HL-60 (cell line): ENCODE data around the gene C1orf21.

Source experiments
- DNase-seq, 2 experiments: peaks; one replicate each; pipeline ENCODE4 v3.0.0-alpha.2; 2010 to 2020; ENCODE audit warnings: low read depth in 1 of 2, low spot score in 1 of 2
- H3K27ac ChIP-seq: fragments of 250-450 bp; sonication (Bioruptor Pico); replicated peaks from 2 replicates; pipeline ENCODE4 v1.5.1; 2020; ENCODE audit warnings: mild to moderate bottlenecking, moderate library complexity
- H3K27me3 ChIP-seq: fragments of 250-450 bp; sonication (Bioruptor Pico); 2 replicates; pipeline ENCODE4 v1.5.1; 2021; ENCODE audit warnings: mild to moderate bottlenecking, moderate library complexity; ENCODE audit not compliant: insufficient read depth, poor library complexity, severe bottlenecking
- H3K4me3 ChIP-seq: replicated peaks from 2 replicates; pipeline ENCODE4 v1.5.1; 2011; ENCODE audit warnings: mild to moderate bottlenecking, control low read depth, low read length; ENCODE audit not compliant: insufficient read depth
- GABPA ChIP-seq: IDR thresholded peaks from 2 replicates; pipeline ENCODE4 v1.6.1; 2012; ENCODE audit warnings: low read depth
- POLR2AphosphoS5 ChIP-seq: IDR thresholded peaks from 2 replicates; pipeline ENCODE4 v1.6.1; 2012; ENCODE audit warnings: low read depth
- SPI1 ChIP-seq: IDR thresholded peaks from 2 replicates; pipeline ENCODE4 v1.6.1; 2012; ENCODE audit warnings: low read depth, mild to moderate bottlenecking, borderline replicate concordance
- TF ChIP-seq, protein P1 (sequence below): IDR thresholded peaks from one replicate; pipeline ENCODE4 v1.5.1; 2011; ENCODE audit warnings: low read length, control low read depth, inconsistent platforms; ENCODE audit not compliant: insufficient read depth
- TF ChIP-seq, protein P2 (sequence below): IDR thresholded peaks from 2 replicates; pipeline ENCODE4 v1.6.1; 2012; ENCODE audit warnings: low read depth; ENCODE audit not compliant: insufficient replicate concordance

C1orf21 gene

GRCh38 chr1:184442260-184442659, 55.4 kb downstream of the C1orf21 start:
- no peak overlapping the region for H3K27ac ChIP-seq
- no peak for DNase-seq
- no peak overlapping the region for H3K4me3 ChIP-seq
- H3K27me3 ChIP-seq, result no peaks in the 10 kb centered on the region
- TF ChIP-seq, protein P1, sequence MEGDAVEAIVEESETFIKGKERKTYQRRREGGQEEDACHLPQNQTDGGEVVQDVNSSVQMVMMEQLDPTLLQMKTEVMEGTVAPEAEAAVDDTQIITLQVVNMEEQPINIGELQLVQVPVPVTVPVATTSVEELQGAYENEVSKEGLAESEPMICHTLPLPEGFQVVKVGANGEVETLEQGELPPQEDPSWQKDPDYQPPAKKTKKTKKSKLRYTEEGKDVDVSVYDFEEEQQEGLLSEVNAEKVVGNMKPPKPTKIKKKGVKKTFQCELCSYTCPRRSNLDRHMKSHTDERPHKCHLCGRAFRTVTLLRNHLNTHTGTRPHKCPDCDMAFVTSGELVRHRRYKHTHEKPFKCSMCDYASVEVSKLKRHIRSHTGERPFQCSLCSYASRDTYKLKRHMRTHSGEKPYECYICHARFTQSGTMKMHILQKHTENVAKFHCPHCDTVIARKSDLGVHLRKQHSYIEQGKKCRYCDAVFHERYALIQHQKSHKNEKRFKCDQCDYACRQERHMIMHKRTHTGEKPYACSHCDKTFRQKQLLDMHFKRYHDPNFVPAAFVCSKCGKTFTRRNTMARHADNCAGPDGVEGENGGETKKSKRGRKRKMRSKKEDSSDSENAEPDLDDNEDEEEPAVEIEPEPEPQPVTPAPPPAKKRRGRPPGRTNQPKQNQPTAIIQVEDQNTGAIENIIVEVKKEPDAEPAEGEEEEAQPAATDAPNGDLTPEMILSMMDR, result no peak
- TF ChIP-seq, protein P2, sequence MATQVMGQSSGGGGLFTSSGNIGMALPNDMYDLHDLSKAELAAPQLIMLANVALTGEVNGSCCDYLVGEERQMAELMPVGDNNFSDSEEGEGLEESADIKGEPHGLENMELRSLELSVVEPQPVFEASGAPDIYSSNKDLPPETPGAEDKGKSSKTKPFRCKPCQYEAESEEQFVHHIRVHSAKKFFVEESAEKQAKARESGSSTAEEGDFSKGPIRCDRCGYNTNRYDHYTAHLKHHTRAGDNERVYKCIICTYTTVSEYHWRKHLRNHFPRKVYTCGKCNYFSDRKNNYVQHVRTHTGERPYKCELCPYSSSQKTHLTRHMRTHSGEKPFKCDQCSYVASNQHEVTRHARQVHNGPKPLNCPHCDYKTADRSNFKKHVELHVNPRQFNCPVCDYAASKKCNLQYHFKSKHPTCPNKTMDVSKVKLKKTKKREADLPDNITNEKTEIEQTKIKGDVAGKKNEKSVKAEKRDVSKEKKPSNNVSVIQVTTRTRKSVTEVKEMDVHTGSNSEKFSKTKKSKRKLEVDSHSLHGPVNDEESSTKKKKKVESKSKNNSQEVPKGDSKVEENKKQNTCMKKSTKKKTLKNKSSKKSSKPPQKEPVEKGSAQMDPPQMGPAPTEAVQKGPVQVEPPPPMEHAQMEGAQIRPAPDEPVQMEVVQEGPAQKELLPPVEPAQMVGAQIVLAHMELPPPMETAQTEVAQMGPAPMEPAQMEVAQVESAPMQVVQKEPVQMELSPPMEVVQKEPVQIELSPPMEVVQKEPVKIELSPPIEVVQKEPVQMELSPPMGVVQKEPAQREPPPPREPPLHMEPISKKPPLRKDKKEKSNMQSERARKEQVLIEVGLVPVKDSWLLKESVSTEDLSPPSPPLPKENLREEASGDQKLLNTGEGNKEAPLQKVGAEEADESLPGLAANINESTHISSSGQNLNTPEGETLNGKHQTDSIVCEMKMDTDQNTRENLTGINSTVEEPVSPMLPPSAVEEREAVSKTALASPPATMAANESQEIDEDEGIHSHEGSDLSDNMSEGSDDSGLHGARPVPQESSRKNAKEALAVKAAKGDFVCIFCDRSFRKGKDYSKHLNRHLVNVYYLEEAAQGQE, result no peak
- TF ChIP-seq POLR2AphosphoS5, result no peak
- no peak for TF ChIP-seq SPI1
- no peak for TF ChIP-seq GABPA

DNA sequence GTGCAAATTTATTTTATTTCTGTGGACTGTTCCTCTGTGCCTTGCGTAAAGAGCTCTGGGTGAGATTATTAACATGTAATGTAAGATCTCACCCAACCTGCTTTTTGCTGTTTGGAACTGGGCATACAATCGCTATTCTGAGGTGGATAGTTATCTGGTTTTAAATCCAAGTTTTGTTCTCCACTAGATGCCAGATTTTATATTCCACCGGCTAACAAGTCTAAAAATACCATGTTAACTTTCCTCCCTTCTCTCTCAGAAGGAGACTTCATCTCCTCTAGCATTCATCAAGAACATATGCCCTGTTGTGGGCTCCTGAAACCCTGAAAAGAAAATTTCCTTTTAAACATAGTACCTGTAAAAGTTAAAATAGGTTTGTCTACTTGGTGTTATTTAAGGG, 56.4 kb downstream of the C1orf21 start:
- Histone ChIP-seq H3K27ac (no peak overlapping the region), H3K4me3 (no peak overlapping the region), H3K27me3 (no peaks in the 10 kb centered on the region)
- TF ChIP-seq, protein P1, result no peak
- TF ChIP-seq, protein P2, result no peak
- TF ChIP-seq SPI1 (no peak), POLR2AphosphoS5 (no peak), GABPA (no peak)
- no peak for DNase-seq

- TF ChIP-seq, protein P1, result no peak
- TF ChIP-seq, protein P2, result no peak
- TF ChIP-seq GABPA (no peak), SPI1 (no peak), POLR2AphosphoS5 (no peak)
- no peak overlapping the region for H3K4me3 ChIP-seq
- H3K27me3 ChIP-seq, result no peaks in the 10 kb centered on the region
- no peak for DNase-seq
- no peak overlapping the region for H3K27ac ChIP-seq
These were observed 56.8 kb downstream of the C1orf21 start for GRCh38 chr1:184443624-184444023.
